HFF-Myc (cell line): ENCODE results near the gene TTC7B.
"Not testable (repeated sequence)": the region's sequence is repeated elsewhere in the genome, so short reads cannot be mapped to it uniquely, and the experiment has no call there.

ENCODE experiments used
- DNase-seq: peaks from one replicate; pipeline ENCODE4 v3.0.0-alpha.2; 2011; ENCODE audit warnings: low read depth; ENCODE audit errors: extremely low read depth
- H3K4me3 ChIP-seq: replicated peaks from 2 replicates; pipeline ENCODE4 v1.5.1; 2011; ENCODE audit warnings: low read depth, mild to moderate bottlenecking, control low read depth, low read length
- CTCF ChIP-seq: IDR thresholded peaks from 2 replicates; pipeline ENCODE4 v1.5.1; 2012; ENCODE audit warnings: mild to moderate bottlenecking, low read depth, low read length, control low read depth; ENCODE audit errors: missing control alignments

Gene TTC7B, protein sequence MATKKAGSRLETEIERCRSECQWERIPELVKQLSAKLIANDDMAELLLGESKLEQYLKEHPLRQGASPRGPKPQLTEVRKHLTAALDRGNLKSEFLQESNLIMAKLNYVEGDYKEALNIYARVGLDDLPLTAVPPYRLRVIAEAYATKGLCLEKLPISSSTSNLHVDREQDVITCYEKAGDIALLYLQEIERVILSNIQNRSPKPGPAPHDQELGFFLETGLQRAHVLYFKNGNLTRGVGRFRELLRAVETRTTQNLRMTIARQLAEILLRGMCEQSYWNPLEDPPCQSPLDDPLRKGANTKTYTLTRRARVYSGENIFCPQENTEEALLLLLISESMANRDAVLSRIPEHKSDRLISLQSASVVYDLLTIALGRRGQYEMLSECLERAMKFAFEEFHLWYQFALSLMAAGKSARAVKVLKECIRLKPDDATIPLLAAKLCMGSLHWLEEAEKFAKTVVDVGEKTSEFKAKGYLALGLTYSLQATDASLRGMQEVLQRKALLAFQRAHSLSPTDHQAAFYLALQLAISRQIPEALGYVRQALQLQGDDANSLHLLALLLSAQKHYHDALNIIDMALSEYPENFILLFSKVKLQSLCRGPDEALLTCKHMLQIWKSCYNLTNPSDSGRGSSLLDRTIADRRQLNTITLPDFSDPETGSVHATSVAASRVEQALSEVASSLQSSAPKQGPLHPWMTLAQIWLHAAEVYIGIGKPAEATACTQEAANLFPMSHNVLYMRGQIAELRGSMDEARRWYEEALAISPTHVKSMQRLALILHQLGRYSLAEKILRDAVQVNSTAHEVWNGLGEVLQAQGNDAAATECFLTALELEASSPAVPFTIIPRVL

GRCh38 chr14:90815822-90816662 is at the start of gene TTC7B:
TTC7B (minus strand) TSS chr14:90816430; CDS start chr14:90816295, 135 bp downstream.
- TF ChIP-seq CTCF: peak; percentile 16
- peak within 1 kb of the TSS; percentile 81 for H3K4me3 ChIP-seq
- no peak for DNase-seq

DNA sequence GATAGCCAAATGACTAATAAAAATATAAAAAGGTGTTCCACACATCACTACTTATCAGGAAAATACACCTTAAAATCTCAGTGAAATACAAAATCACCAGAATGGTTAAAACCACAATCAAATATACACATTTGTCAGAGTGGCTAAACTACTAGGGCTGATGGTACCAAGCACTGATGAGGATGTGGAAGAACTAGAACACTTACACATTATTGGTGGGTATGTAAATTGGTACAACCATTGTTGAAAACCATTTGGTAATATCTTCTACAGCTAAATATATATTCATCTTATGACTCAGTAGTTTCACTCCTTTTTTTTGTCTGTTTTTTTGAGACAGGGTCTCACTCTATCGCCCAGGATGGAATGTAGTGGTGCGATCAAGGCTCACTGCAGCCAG is 48.5 kb upstream of the TTC7B start:
- H3K4me3 ChIP-seq: no peak overlapping the region
- TF ChIP-seq CTCF: no peak
- DNase-seq: no peak

DNA sequence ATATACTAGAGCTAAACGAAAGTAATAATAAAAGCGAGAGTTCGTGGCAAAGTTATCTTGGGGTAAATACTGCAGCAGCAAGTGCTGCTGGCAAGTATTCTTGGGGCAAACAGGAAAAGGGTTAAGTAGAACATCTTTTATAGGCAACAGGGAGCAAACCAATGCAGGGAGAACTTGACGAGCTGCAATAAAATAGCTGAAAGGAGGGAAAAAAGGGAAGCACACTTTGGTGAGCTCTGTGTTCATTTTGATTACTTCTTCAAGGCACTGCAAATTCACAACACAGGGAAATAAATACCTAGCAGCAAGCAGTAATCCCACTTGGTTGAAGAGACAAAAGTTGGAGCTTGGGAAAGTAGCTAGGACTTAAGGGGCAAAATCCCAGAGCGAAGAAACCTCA is 42.3 kb upstream of the TTC7B start:
- TF ChIP-seq CTCF: no peak
- no peak overlapping the region for H3K4me3 ChIP-seq

GRCh38 chr14:90857866-90858265 is 41.6 kb upstream of the TTC7B start:
- no peak for TF ChIP-seq CTCF
- no peak overlapping the region for H3K4me3 ChIP-seq
- no peak for DNase-seq

More for the DNA sequence above, 42.3 kb upstream of the TTC7B start:
- DNase-seq: no peak

- DNase-seq, H3K4me3 ChIP-seq: not testable (repeated sequence)
Measured at GRCh38 chr14:90856115-90856514, 39.9 kb upstream of the TTC7B start.

- no peak overlapping the region for H3K4me3 ChIP-seq
- no peak for DNase-seq
- TF ChIP-seq CTCF: no peak
Measured at GRCh38 chr14:90853116-90853515, 36.9 kb upstream of the TTC7B start.
